HuH-7 (cell line): ENCODE measurements around the gene CLSTN1.
"Not testable (repeated sequence)": the region's sequence is repeated elsewhere in the genome, so short reads cannot be mapped to it uniquely, and the experiment has no call there.

ENCODE experiments used
- DNase-seq: peaks from one replicate; pipeline ENCODE4 v3.0.0; 2011; ENCODE audit warnings: low spot score

The CLSTN1 gene

GRCh38 chr1:9762446-9762845 is 61.3 kb downstream of the CLSTN1 start:
- not testable (repeated sequence) for DNase-seq

- no peak for DNase-seq
Measured at GRCh38 chr1:9761855-9762254, 61.9 kb downstream of the CLSTN1 start.

GRCh38 chr1:9760824-9761223 is 62.9 kb downstream of the CLSTN1 start:
- peak; percentile 22 for DNase-seq

- peak; percentile 34 for DNase-seq
Measured at GRCh38 chr1:9759939-9760338, 63.8 kb downstream of the CLSTN1 start.

GRCh38 chr1:9758559-9759121 is 65.1 kb downstream of the CLSTN1 start:
- DNase-seq = no peak

DNA sequence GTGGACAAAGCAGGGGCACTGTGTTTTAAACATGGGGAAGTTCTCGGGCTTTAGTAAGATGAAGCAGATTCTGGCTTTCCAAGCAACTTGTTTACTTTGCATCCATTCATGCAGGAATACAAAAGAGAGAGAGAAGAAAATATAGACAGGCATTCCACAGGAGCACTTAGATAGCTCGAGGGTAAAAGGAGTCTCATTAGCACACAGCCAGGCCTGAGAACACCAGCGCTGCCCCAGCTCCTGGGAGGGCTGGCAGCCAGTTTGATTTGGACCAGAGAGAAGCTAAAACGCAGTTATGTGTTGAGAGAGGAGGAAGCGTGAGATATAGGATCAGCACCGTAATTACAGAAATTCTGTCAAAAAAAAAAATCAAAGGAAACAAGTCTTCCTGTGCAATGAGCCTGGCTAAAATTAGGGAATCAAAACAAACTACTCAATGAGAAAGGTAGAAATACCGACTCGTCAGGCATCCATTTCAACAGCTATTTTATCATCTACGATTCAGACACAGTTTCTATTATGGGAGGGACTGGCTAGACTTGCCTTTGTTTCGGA is 68.2 kb downstream of the CLSTN1 start:
- no peak for DNase-seq

DNA sequence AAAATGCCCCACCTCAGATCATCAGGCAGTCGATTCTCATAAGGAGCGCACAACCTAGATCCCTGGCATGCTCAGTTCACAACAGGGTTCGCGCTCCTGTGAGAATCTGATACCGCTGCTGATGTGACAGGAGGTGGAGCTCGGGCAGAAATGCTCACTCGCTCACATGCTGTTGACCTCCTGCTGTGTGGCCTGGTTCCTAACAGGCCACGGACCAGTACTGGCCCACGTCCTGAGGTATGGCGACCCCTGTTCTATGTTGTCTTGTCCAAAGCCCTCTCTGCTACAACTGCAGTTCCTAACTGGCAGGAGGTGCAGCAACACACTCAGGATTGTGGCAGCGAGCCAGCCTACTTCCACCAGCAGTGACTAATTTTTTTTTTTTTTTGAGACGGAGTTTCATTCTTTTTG is 70.6 kb downstream of the CLSTN1 start:
- no peak for DNase-seq

DNA sequence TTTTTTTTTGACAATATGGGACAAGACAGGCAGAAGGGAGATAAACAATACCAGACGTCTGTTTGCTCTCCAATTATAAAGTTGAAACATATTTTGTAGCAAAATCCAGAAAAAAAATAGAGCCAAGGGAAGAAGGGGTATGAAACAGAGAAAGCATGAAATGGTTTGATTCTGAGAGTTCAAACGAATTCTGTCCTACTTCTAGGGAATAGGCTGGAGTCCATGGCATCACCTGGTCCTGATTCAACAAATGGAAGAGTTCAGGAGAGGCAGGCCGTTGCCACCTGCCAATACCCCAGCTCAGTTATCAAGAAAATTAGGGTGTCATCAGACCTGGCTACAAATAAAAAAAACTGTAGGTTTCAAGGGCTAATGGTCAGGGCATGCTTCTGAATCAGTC is 71.8 kb downstream of the CLSTN1 start:
- DNase-seq = no peak

GRCh38 chr1:9749361-9749760 is 74.4 kb downstream of the CLSTN1 start:
- no peak for DNase-seq

DNA sequence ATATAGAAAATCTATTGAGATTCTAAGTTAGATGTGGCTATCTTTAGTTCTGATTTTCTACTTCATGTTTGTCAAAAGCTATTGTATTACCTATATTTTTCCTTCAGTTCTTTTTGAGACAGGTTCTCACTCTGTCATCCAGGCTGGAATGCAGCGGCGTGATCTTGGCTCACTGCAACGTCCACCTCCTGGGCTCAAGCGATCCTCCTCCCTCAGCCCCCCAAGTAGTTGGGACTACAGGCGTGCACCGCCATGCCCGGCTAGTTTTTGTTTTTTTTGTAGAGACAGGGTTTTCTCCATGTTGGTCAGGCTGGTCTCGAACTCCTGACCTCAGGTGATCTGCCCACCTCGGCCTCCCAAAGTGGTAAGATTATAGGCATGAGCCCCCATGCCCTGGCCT is 75.4 kb downstream of the CLSTN1 start:
- DNase-seq = not testable (repeated sequence)

DNA sequence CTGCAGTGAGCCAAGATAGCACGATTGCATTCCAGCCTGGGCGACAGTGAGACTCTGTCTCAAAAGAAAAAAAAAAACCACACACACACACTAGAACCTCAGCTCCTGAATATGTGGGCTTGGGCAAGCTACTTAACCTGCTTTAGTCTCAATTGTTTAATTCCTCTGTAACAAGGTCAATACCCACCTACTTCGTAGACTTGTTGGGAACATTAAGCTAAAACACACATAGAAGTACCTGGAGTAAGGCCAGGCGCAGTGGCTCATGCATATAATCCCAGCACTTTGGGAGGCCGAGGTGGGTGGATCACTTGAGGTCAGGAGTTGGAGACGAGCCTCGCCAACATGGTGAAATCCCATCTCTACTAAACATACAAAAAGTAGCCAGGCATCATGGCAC is 77.1 kb downstream of the CLSTN1 start:
- DNase-seq = no peak

DNA sequence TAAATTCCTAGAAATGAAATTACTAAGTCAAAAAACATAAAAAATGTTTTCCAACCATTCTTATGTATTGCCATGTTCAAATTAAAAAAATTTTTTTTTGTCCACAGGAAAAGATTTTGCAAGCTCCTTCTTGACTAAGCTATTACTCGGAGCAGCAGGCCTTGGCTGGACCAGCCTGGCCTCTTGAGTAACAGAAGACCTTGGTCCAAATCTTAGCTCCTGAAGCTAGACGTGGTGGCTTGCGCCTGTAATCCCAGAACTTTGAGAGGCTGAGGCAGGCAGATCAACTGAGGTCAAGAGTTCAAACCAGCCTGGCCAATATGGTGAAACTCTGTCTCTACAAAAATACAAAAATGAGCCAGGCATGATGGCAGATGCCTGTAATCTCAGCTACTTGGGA is 77.6 kb downstream of the CLSTN1 start:
- DNase-seq = no peak

- DNase-seq = no peak
Measured at GRCh38 chr1:9744106-9744799, 79.5 kb downstream of the CLSTN1 start.

DNA sequence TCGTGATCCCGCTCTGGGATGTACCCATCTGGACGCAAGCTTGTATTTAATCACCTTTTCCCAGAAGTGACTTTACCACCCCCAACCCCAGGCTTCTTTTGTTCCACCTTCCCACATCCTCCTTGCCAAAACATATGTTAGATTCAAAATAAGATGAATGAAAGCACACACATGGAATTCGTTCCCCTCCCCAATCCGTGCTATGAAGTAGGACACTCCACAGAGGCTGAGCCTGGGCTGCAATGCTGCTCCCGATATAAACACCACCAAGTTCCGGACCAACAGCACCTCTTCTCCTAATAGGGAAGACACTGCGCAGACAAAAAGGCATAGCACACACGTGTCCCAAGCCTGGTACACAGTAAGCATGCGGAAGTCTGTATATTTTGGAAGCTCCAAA is 86.1 kb downstream of the CLSTN1 start:
- DNase-seq = no peak

DNA sequence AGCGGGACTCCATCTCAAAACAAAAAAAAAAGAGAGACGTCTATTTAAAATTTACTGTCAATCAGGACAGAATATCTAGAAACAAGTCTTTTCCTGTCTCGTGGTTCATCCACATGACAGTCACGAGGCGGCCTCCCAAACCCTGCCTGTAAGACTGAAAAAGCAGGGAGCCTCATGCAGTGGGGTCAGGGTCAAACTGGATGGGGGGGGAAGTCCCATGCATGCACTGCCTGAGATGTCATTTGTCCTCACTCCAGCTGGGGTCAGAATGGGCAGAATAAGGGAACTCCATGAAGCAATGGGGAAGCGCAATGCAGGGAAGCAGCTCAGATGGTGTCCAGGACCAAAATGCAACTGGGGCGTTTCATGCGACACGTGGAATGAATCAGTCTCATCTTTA is 86.7 kb downstream of the CLSTN1 start:
- no peak for DNase-seq

DNA sequence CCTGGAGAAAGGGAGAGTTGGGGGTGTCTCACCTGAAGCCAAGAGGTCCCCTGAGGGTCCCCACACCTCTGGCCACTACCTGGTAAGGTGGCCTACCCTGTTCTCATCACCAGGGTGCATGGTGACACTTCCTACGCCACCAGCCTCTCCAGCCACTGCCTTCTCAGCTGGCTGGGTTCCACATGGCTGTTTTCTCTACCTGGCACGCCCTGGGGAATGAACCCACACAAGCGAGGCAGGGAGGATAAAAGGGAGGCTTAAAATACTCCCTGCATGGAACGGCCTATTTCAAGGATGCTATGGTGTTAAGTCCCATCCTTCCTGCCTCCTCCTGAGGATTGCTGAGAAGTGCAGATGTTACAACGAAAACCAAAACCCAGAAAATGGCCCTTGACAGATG is 87.5 kb downstream of the CLSTN1 start:
- DNase-seq = no peak

DNA sequence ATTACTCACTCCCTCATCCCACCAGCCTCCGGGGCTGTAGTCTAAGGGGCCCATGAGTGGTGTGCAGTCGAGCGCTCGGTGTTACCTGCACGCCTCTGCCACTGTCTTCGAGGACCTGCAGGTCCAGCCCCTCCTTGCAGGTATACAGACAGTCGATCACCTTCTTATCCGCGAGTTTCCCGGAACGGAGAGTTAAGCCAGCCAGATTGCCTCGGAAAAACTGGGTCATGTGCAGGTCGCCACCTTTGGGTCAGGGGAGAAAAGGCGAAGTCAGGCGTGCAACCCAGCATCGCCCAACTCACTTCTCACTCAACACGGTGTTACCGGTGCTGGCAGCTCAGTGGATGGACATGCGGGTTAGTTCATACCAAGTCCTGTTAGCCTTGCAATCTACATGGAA is 88.0 kb downstream of the CLSTN1 start:
- no peak for DNase-seq

DNA sequence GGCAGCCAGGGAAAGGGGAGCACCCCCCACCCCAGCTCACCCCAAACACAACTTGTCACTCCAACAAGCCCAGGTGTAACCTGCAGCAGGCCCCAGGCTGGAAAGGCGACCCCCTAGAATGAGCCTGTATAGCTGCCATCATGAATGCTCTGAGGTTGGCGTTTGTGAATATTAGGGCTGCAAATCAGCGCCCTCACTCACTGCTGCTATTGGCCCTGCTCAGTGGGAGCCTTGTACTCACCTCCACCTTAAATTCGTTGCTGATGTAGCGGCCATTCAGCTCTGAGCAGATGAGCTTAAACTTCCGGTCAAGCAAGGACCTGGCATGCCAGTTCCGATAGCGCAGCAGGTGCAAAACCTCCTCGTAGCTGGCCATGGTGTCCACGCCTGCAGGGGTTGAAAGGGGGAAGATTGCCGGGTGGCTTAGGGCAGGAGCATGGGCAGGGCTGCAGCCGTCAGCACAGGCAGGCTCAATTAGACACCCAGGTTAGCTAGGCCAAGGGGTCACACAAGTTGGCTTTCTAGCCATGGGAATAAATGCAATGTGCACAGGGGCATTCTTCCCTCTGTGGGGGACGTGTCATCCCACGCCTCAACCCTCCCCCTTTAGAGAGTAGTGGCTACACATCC is 90.5 kb downstream of the CLSTN1 start:
- DNase-seq = no peak

DNA sequence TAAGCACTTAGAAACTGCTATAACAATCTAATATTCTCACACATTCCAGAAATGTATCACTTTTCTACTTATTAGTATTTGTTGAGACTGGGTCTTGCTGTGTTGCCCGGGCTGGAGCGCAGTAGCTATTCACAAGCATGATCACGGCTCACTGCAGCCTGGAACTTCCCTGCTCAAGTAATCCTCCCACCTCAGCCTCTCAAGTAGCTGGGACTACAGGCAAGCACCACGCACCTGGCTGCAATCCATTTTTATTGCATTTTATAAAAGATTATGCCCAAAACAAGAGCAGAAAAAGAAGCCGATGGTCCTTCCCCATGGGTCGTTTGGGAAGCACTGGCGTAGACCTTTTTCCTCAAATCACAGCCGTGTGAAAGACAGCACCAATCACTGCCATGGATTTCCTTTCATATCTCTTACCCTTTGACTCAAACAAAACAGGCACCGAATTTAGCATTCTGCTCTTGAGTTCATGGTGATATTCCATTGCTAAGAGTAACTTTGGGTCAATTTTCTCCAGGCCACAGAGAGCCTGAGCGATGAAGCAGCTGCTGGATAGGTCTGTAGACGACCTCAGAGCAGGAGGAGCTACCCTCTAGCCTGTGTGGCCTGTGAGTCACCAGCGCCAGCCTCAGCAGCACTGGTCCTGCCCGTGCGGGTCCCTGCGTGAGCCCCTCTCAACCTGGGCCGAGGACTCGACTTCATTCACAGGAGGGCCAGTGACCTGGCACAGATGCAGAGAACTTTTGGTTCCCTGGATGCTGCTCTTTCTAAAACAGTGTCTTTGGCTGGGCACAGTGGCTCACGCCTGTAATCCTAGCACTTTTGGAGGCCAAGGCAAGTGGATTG is 91.4 kb downstream of the CLSTN1 start:
- DNase-seq = no peak

DNA sequence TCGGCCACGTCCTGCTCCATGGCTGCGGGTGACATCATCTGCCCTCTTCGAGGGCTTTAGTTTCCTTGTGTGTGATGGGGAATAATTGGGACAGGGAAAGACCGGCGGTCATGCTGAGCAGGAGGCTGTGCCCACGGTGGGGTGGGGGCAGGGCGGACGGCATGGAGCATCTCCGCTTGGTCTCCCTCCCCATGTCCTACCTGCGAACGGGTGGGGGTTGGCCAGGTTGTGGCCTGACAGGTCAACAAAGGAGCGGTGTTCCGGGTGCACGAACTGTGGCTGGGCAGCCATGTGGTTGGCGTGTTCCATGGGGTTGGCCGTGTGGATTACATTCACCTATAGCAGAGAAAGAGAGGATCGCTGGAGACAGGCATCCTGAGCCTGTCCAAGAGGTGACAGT is 92.2 kb downstream of the CLSTN1 start:
- no peak for DNase-seq

DNA sequence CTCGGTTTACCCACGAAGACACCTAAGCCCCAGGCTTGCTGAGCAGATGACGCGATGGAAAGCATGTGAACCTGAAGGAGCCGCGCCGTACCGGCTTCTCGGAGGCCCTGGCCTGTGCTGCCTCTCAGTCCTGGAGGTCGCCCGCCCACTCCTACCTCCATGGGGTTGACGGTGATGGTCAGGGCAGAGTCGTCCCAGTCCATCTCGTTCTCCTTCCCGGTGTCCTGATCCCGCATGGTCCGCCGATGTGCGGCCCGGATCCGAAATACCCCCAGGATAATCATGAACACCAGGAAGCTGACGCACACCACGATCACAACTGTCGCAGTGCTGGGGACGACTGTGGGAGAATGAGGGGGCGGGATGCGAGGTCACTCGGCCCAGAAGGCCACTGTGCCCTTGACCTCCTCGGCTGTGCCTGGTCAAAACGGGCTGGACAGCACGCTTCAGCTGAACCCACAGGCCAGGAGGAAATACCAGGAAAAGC is 92.7 kb downstream of the CLSTN1 start:
- no peak for DNase-seq
